Uterus (tissue), 4 donors: ENCODE data around the gene RPTN. TPM values are rescaled to one million over a fixed set of nuclear protein-coding genes. Genes with fewer than 3 reads are reported as not detected.

ENCODE experiments used
- DNase-seq, 2 donors: peaks; one replicate each; pipeline ENCODE4 v3.0.0-alpha.2; 2019 to 2020
- H3K27ac ChIP-seq, 2 donors: fragments of 200-600 bp; sonication (generic); 1 replicate in 1 of 2; 2 replicates in 1 of 2; pipeline ENCODE4 v1.5.1; 2016 to 2018
- H3K27me3 ChIP-seq, 2 donors: fragments of 200-600 bp; sonication (generic); one replicate each; pipeline ENCODE4 v1.5.1; 2018 to 2019; ENCODE audit warnings: control low read depth in 1 of 2
- H3K36me3 ChIP-seq, 2 donors: fragments of 200-600 bp; sonication (generic); one replicate each; pipeline ENCODE4 v1.5.1; 2019; ENCODE audit warnings: control low read depth in 1 of 2
- H3K4me1 ChIP-seq, 2 donors: fragments of 200-600 bp; sonication (generic); one replicate each; pipeline ENCODE4 v1.5.1; 2018 to 2019; ENCODE audit warnings: control low read depth in 1 of 2
- H3K4me3 ChIP-seq, 2 donors: fragments of 200-600 bp; sonication (generic); 1 replicate in 1 of 2; 2 replicates in 1 of 2; pipeline ENCODE4 v1.5.1; 2018 to 2019; ENCODE audit warnings: mild to moderate bottlenecking in 1 of 2
- H3K9me3 ChIP-seq, 2 donors: fragments of 200-600 bp; sonication (generic); one replicate each; pipeline ENCODE4 v1.5.1; 2019; ENCODE audit warnings: control low read depth in 1 of 2
- POLR2A ChIP-seq, 2 donors: fragments of 450-650 bp; IDR thresholded peaks; one replicate each; pipeline ENCODE4 v1.6.1; 2016; ENCODE audit warnings: antibody characterized with exemption in 2 of 2, mild to moderate bottlenecking in 1 of 2, moderate library complexity in 1 of 2
- intact Hi-C: fragments of 100-400 bp; cut with DNase I; formaldehyde crosslinking; loops from one replicate; pipeline ENCODE4 v1.15.1; 2023; ENCODE audit warnings: low total_unique reads
- total RNA-seq, 4 donors: library from RNA; depleted of rRNA in 3 of 4; stranded (reverse); fragments of >200 nt in 3 of 4; gene quantifications; one replicate each; pipeline versions ENCODE4 v1.1.0 to v1.2.4, GENCODE V29; 2014 to 2023
- TF ChIP-seq, protein P1 (sequence below), 4 experiments: fragments of 200-600 bp in 2 of 4; fragments of 450-650 bp in 2 of 4; sonication (generic) in 2 of 4; IDR thresholded peaks; one replicate each; pipeline ENCODE4 v1.5.1; 2016 to 2019; ENCODE audit warnings: antibody characterized with exemption in 4 of 4, mild to moderate bottlenecking in 2 of 4, moderate library complexity in 1 of 4
- donor health status: DM: yes; HTN: yes; CAD: no.

RPTN gene
- not detected for total RNA-seq

- Histone ChIP-seq H3K4me3 (no peak within 1 kb of the TSS), H3K27ac (no peak within 1 kb of the TSS), H3K27me3 (no peaks in the 10 kb centered on the region), H3K4me1 (no peaks in the 10 kb centered on the region), H3K9me3 (no peaks in the 10 kb centered on the region), H3K36me3 (no peaks in the 10 kb centered on the region)
- TF ChIP-seq, protein P1, sequence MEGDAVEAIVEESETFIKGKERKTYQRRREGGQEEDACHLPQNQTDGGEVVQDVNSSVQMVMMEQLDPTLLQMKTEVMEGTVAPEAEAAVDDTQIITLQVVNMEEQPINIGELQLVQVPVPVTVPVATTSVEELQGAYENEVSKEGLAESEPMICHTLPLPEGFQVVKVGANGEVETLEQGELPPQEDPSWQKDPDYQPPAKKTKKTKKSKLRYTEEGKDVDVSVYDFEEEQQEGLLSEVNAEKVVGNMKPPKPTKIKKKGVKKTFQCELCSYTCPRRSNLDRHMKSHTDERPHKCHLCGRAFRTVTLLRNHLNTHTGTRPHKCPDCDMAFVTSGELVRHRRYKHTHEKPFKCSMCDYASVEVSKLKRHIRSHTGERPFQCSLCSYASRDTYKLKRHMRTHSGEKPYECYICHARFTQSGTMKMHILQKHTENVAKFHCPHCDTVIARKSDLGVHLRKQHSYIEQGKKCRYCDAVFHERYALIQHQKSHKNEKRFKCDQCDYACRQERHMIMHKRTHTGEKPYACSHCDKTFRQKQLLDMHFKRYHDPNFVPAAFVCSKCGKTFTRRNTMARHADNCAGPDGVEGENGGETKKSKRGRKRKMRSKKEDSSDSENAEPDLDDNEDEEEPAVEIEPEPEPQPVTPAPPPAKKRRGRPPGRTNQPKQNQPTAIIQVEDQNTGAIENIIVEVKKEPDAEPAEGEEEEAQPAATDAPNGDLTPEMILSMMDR (IDR thresholded peaks at IDR 0.05) = no peak
- no peak for TF ChIP-seq POLR2A (IDR thresholded peaks at IDR 0.05)
- DNase-seq = no peak
- intact Hi-C loops = no loop called here
Measured at GRCh38 chr1:152159144-152159543, at the start of gene RPTN. Gene RPTN, minus strand, starts transcription at chr1:152159228. Its CDS starts 1,339 bp downstream, at chr1:152157889.

GRCh38 chr1:152198982-152199381 is 40.0 kb upstream of the RPTN start:
- H3K9me3 ChIP-seq = no peaks in the 10 kb centered on the region
- no peak overlapping the region for H3K4me3 ChIP-seq
- no peaks in the 10 kb centered on the region for H3K4me1 ChIP-seq
- H3K36me3 ChIP-seq = no peaks in the 10 kb centered on the region
- H3K27me3 ChIP-seq = no peaks in the 10 kb centered on the region
- DNase-seq = no peak
- H3K27ac ChIP-seq = no peak overlapping the region
- intact Hi-C loops = no loop called here
- no peak for TF ChIP-seq POLR2A (IDR thresholded peaks at IDR 0.05)
- TF ChIP-seq, protein P1 (IDR thresholded peaks at IDR 0.05) = no peak

- no peak overlapping the region for H3K4me3 ChIP-seq
- H3K4me1 ChIP-seq = no peaks in the 10 kb centered on the region
- no peak for DNase-seq
- no peaks in the 10 kb centered on the region for H3K36me3 ChIP-seq
- H3K27ac ChIP-seq = no peak overlapping the region
- no peaks in the 10 kb centered on the region for H3K27me3 ChIP-seq
- TF ChIP-seq POLR2A (IDR thresholded peaks at IDR 0.05) = no peak
- TF ChIP-seq, protein P1 (IDR thresholded peaks at IDR 0.05) = no peak
- no peaks in the 10 kb centered on the region for H3K9me3 ChIP-seq
- intact Hi-C loops = no loop called here
Measured at GRCh38 chr1:152197361-152197941, 38.4 kb upstream of the RPTN start.

DNA sequence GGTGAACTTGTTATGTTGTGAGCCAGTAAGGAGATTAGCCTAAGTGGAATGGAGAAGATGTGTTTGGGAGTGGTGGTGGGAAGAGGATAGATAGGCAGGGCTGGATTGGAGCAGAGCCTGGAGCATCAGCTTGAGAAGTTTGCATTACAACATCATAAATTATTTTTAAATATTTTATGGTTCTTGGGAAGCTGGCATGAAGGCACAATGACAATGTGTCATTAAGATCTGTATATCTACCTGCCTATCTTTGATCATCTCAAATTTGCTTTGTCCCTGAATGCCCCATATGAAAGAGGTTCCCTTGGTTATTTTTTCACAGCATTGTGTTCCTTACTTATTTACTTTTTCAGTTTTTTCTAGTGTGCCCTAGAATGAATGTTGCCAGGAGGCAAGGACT is 32.7 kb upstream of the RPTN start:
- H3K9me3 ChIP-seq = no peaks in the 10 kb centered on the region

DNA sequence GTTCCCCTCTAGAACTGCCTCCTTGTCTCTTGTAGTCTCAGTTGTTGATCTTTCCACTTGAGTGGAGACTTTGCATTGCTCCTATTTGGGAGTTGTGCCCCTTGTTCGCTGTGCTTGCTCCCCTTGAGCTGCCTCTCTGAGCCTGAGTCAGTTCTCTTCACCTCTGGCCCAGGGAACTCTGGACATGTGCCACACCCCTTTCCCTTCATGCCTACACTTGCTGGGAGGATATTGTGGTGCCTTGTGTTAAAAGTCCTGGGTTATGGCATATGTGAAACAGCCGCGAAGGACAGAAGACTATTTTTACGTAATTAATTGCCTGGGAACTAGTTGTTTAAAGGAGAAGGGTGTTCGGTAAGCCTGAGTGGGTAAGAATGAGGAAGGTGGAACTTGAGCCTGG is 32.2 kb upstream of the RPTN start:
- intact Hi-C loops = no loop called here
- Histone ChIP-seq H3K27me3 (no peaks in the 10 kb centered on the region), H3K27ac (no peak overlapping the region), H3K4me1 (no peaks in the 10 kb centered on the region), H3K4me3 (no peak overlapping the region), H3K36me3 (no peaks in the 10 kb centered on the region), H3K9me3 (no peaks in the 10 kb centered on the region)
- DNase-seq = no peak
- no peak for TF ChIP-seq POLR2A (IDR thresholded peaks at IDR 0.05)
- TF ChIP-seq, protein P1 (IDR thresholded peaks at IDR 0.05) = no peak

More for the DNA sequence above, 32.7 kb upstream of the RPTN start:
- H3K27ac ChIP-seq = no peak overlapping the region
- H3K27me3 ChIP-seq = no peaks in the 10 kb centered on the region
- no peak for DNase-seq
- intact Hi-C loops = no loop called here
- TF ChIP-seq, protein P1 (IDR thresholded peaks at IDR 0.05) = no peak
- TF ChIP-seq POLR2A (IDR thresholded peaks at IDR 0.05) = no peak
- H3K36me3 ChIP-seq = no peaks in the 10 kb centered on the region
- no peaks in the 10 kb centered on the region for H3K4me1 ChIP-seq
- no peak overlapping the region for H3K4me3 ChIP-seq
